Measurements from ENCODE around the gene TTC21A. TPM values are rescaled to one million over a fixed set of nuclear protein-coding genes. Genes with fewer than 3 reads are reported as not detected.

The TTC21A gene
- total RNA-seq, 3 donors from 2014 or later: 5.9 to 16.1 (median 13.1) TPM

GRCh38 chr3:39125841-39126500 is 18.5 kb downstream of the TTC21A start:
- Histone ChIP-seq H3K4me3 (no peak overlapping the region), H3K27ac (peak overlapping the region; percentile 78 to 93), H3K4me1 (peaks cover 0 to 5% of the 10 kb centered on the region in 2 donors), H3K9me3 (no peaks in the 10 kb centered on the region), H3K36me3 (no peaks in the 10 kb centered on the region), H3K27me3 (no peaks in the 10 kb centered on the region)
- no peak for TF ChIP-seq POLR2A (IDR thresholded peaks at IDR 0.05)
- TF ChIP-seq, protein P1, sequence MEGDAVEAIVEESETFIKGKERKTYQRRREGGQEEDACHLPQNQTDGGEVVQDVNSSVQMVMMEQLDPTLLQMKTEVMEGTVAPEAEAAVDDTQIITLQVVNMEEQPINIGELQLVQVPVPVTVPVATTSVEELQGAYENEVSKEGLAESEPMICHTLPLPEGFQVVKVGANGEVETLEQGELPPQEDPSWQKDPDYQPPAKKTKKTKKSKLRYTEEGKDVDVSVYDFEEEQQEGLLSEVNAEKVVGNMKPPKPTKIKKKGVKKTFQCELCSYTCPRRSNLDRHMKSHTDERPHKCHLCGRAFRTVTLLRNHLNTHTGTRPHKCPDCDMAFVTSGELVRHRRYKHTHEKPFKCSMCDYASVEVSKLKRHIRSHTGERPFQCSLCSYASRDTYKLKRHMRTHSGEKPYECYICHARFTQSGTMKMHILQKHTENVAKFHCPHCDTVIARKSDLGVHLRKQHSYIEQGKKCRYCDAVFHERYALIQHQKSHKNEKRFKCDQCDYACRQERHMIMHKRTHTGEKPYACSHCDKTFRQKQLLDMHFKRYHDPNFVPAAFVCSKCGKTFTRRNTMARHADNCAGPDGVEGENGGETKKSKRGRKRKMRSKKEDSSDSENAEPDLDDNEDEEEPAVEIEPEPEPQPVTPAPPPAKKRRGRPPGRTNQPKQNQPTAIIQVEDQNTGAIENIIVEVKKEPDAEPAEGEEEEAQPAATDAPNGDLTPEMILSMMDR (IDR thresholded peaks at IDR 0.05): no peak
- no peak for TF ChIP-seq POLR2AphosphoS5 (IDR thresholded peaks at IDR 0.05)
- intact Hi-C loops (cut with DNase I; ENCODE audit: low total_unique reads): no loop called here
- DNase-seq (ENCODE audit: low spot score in 2 of 2): peak in 1 of 2 donors; percentile 48

DNA sequence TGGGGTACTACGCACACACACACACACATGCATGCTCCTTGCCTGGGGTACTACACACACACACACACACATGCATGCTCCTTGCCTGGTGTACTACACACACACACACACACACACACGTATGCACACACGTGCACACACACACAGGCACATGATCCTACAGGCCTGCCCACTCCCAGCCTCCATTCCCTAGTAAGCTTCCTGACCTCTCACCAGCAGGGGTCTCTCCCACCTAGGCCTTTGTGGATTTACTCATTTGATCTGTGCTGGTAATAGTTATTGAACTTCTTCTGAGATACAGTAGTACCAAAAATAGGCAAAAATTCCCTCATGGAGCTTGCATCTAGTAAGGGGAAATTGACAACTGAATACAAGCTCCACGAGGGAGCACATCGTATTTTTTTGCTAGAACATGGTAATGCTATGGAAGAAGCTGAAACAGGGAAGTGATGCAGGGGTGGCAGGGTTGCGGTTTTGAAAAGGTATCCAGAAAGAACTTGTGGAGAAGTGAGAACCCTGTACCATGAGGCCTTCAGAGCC is 19.1 kb downstream of the TTC21A start:
- H3K27me3 ChIP-seq: no peaks in the 10 kb centered on the region
- no peak overlapping the region for H3K4me3 ChIP-seq
- H3K36me3 ChIP-seq: no peaks in the 10 kb centered on the region
- no peaks in the 10 kb centered on the region for H3K9me3 ChIP-seq
- peaks cover 0 to 5% of the 10 kb centered on the region in 2 donors for H3K4me1 ChIP-seq
- H3K27ac ChIP-seq: peak overlapping the region; percentile 78 to 93
- TF ChIP-seq POLR2A (IDR thresholded peaks at IDR 0.05): no peak
- TF ChIP-seq, protein P1 (IDR thresholded peaks at IDR 0.05): peak; percentile 28 to 54 (median 40)
- intact Hi-C loops (cut with DNase I; ENCODE audit: low total_unique reads): no loop called here
- DNase-seq (ENCODE audit: low spot score in 2 of 2): peak; percentile 20 to 43

DNA sequence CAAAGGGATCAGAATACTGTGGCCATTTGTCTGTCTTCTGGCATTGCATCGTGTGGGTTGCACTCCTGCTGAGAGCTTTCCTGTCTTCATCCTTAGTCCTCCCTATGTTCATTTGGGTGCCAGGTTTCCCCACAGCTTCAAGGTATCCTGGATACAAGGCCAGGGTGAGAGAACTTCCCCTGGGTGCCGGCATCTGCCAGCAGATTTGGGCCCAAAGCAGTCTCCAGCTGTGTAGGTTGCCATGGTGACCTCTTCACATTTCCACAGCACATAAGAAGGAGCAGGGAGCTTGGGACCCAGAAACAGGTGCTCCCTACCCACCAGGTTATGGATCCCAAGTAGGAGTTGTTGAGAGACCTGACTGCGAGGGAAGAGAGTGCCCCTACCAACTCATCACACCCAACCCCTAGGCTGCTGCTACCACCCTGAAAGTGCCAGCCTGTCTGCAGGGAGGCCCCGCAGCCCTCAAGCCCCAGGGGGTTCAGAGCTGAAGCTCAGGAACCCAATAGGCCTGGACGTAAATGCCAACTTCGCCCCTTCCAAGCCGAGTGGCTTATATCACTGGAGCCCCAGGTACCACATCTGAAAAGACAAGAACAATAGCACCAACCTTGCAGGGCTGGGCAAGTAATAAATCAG is 19.9 kb downstream of the TTC21A start:
- H3K9me3 ChIP-seq: no peaks in the 10 kb centered on the region
- peaks cover 0 to 5% of the 10 kb centered on the region in 2 donors for H3K4me1 ChIP-seq
- DNase-seq (ENCODE audit: low spot score in 2 of 2): peak in 1 of 2 donors; percentile 31
- intact Hi-C loops (cut with DNase I; ENCODE audit: low total_unique reads): no loop called here
- no peaks in the 10 kb centered on the region for H3K36me3 ChIP-seq
- H3K4me3 ChIP-seq: no peak overlapping the region
- no peak for TF ChIP-seq POLR2AphosphoS5 (IDR thresholded peaks at IDR 0.05)
- no peak for TF ChIP-seq POLR2A (IDR thresholded peaks at IDR 0.05)
- TF ChIP-seq, protein P1 (IDR thresholded peaks at IDR 0.05): no peak
- no peaks in the 10 kb centered on the region for H3K27me3 ChIP-seq
- H3K27ac ChIP-seq: peak overlapping the region in 1 of 2 donors; percentile 93

- H3K27ac ChIP-seq: no peak overlapping the region
- H3K27me3 ChIP-seq: no peaks in the 10 kb centered on the region
- intact Hi-C loops (cut with DNase I; ENCODE audit: low total_unique reads): no loop called here
- H3K4me3 ChIP-seq: no peak overlapping the region
- no peaks in the 10 kb centered on the region for H3K36me3 ChIP-seq
- no peaks in the 10 kb centered on the region for H3K9me3 ChIP-seq
- peaks cover 0 to 5% of the 10 kb centered on the region in 2 donors for H3K4me1 ChIP-seq
- DNase-seq (ENCODE audit: low spot score in 2 of 2): no peak
- no peak for TF ChIP-seq POLR2AphosphoS5 (IDR thresholded peaks at IDR 0.05)
- TF ChIP-seq, protein P1 (IDR thresholded peaks at IDR 0.05): no peak
- no peak for TF ChIP-seq POLR2A (IDR thresholded peaks at IDR 0.05)
Observed at GRCh38 chr3:39127908-39128304, 20.4 kb downstream of the TTC21A start.

GRCh38 chr3:39128951-39129350 is 21.5 kb downstream of the TTC21A start:
- Histone ChIP-seq H3K27ac (no peak overlapping the region), H3K36me3 (no peaks in the 10 kb centered on the region), H3K27me3 (no peaks in the 10 kb centered on the region), H3K4me3 (no peak overlapping the region), H3K4me1 (peaks cover 0 to 10% of the 10 kb centered on the region in 2 donors), H3K9me3 (no peaks in the 10 kb centered on the region)
- TF ChIP-seq POLR2A (IDR thresholded peaks at IDR 0.05): no peak
- TF ChIP-seq, protein P1 (IDR thresholded peaks at IDR 0.05): no peak
- TF ChIP-seq POLR2AphosphoS5 (IDR thresholded peaks at IDR 0.05): no peak
- DNase-seq (ENCODE audit: low spot score in 2 of 2): peak in 1 of 2 donors; percentile 30
- intact Hi-C loops (cut with DNase I; ENCODE audit: low total_unique reads): no loop called here

Measured in breast epithelium (tissue), 4 donors.